PC-9 (cell line): Measurements from ENCODE around the gene CLDN8. TPM values are rescaled to one million over a fixed set of nuclear protein-coding genes. Genes with fewer than 3 reads are reported as not detected.

Experiments used
- Bru-seq: library from RNA; stranded (reverse); fragments of 400-500 nt; gene quantifications from one replicate; lab custom pipeline; 2021; lab: Mats Ljungman, UMichigan
- BruChase-seq, 2 experiments: library from RNA; stranded (reverse); fragments of 400-500 nt; gene quantifications; one replicate each; lab custom pipeline; 2021; lab: Mats Ljungman, UMichigan
- BruUV-seq: library from RNA; stranded (reverse); fragments of 400-500 nt; replicated peaks from 2 replicates; lab custom pipeline; 2021; lab: Mats Ljungman, UMichigan
- CTCF ChIA-PET: fragments of 300-600 bp; sonication (Branson Sonifier 250); formaldehyde crosslinking; loops from one replicate; lab custom pipeline; 2022; ENCODE audit warnings: antibody characterized with exemption; lab: Charles Lee
- POLR2A ChIA-PET: fragments of 300-600 bp; sonication (Branson Sonifier 250); formaldehyde crosslinking; loops from one replicate; lab custom pipeline; 2022; ENCODE audit warnings: antibody characterized with exemption; ENCODE audit not compliant: unreplicated experiment; lab: Charles Lee
- DNase-seq, 2 experiments: peaks; one replicate each; pipeline versions ENCODE4 v3.0.0 to v3.0.0-alpha.2; 2015 to 2022; ENCODE audit warnings: mixed read lengths in 1 of 2
- H2AFZ ChIP-seq: fragments of 200-600 bp; sonication (generic); 2 replicates; pipeline ENCODE4 v1.8.1; 2017; ENCODE audit warnings: antibody characterized with exemption
- H3F3A ChIP-seq: fragments of 200-600 bp; sonication (generic); 2 replicates; pipeline ENCODE4 v1.8.1; 2017; ENCODE audit warnings: antibody characterized with exemption, mild to moderate bottlenecking, low read depth; ENCODE audit not compliant: insufficient read depth
- H3K27ac ChIP-seq: fragments of 200-600 bp; sonication (generic); 2 replicates; pipeline ENCODE4 v1.6.1; 2016; ENCODE audit warnings: mixed run types
- H3K27me3 ChIP-seq: fragments of 200-600 bp; sonication (generic); 2 replicates; pipeline ENCODE4 v1.6.1; 2016; ENCODE audit warnings: low read depth, mixed run types; ENCODE audit not compliant: insufficient read depth
- H3K36me3 ChIP-seq: fragments of 200-600 bp; sonication (generic); 2 replicates; pipeline ENCODE4 v1.6.1; 2016; ENCODE audit warnings: low read depth, mixed run types
- H3K4me1 ChIP-seq: fragments of 200-600 bp; sonication (generic); replicated peaks from 2 replicates; pipeline ENCODE4 v1.6.1; 2016; ENCODE audit warnings: mixed run types; ENCODE audit not compliant: insufficient read depth
- H3K4me2 ChIP-seq: fragments of 200-600 bp; sonication (generic); 2 replicates; pipeline ENCODE4 v1.6.1; 2017; ENCODE audit warnings: mixed run types
- H3K4me3 ChIP-seq: fragments of 200-600 bp; sonication (generic); 2 replicates; pipeline ENCODE4 v1.6.1; 2016; ENCODE audit warnings: mixed run types
- H3K79me2 ChIP-seq: fragments of 200-600 bp; sonication (generic); 2 replicates; pipeline ENCODE4 v1.6.1; 2017; ENCODE audit warnings: low read depth, mixed run types
- H3K9me2 ChIP-seq: fragments of 200-600 bp; sonication (generic); 2 replicates; pipeline ENCODE4 v1.8.1; 2017; ENCODE audit warnings: mild to moderate bottlenecking; ENCODE audit not compliant: insufficient read depth
- H3K9me3 ChIP-seq: fragments of 200-600 bp; sonication (generic); 2 replicates; pipeline ENCODE4 v1.8.1; 2016; ENCODE audit warnings: low read depth; ENCODE audit not compliant: insufficient read depth
- H4K20me1 ChIP-seq: fragments of 200-600 bp; sonication (generic); 2 replicates; pipeline ENCODE4 v1.8.1; 2017; ENCODE audit not compliant: insufficient read depth
- EZH2 ChIP-seq: fragments of 200-600 bp; sonication (generic); IDR thresholded peaks from 2 replicates; pipeline ENCODE4 v1.8.0; 2017; ENCODE audit warnings: antibody characterized with exemption, low read depth
- intact Hi-C: fragments of 100-400 bp; cut with micrococcal nuclease; formaldehyde crosslinking; loops from one replicate; pipeline ENCODE4 v1.10.0; 2022; ENCODE audit not compliant: unreplicated experiment
- long read RNA-seq: library from polyadenylated mRNA; stranded (forward); transcript quantifications from one replicate; pipeline ENCODE4 v2.0.0, GENCODE V29; 2022
- total RNA-seq: library from RNA; stranded (reverse); gene quantifications from 2 replicates; pipeline ENCODE4 v1.2.3, GENCODE V29; 2021
- TF ChIP-seq, protein P1 (sequence below): fragments of 200-600 bp; sonication (generic); conservative IDR thresholded peaks from 2 replicates; pipeline ENCODE4 v1.6.1; 2017; ENCODE audit warnings: mixed run types, antibody characterized with exemption, mild to moderate bottlenecking, moderate library complexity

Gene CLDN8
- total RNA-seq (0.55 and 1.2 TPM in 2 replicates), Bru-seq, nascent RNA (percentile 34 among the genes with signal in this experiment), BruChase-seq, experiment 1, labeled RNA remaining after a 2-hour chase (percentile 46 among the genes with signal in this experiment), BruChase-seq, experiment 2, labeled RNA remaining after a 6-hour chase (percentile 59 among the genes with signal in this experiment)
- long read RNA-seq, partial matches to known transcripts, result 0 of 2 reads
- long read RNA-seq, other reads (novel, unspliced or antisense), result 0 of 2 reads

DNA sequence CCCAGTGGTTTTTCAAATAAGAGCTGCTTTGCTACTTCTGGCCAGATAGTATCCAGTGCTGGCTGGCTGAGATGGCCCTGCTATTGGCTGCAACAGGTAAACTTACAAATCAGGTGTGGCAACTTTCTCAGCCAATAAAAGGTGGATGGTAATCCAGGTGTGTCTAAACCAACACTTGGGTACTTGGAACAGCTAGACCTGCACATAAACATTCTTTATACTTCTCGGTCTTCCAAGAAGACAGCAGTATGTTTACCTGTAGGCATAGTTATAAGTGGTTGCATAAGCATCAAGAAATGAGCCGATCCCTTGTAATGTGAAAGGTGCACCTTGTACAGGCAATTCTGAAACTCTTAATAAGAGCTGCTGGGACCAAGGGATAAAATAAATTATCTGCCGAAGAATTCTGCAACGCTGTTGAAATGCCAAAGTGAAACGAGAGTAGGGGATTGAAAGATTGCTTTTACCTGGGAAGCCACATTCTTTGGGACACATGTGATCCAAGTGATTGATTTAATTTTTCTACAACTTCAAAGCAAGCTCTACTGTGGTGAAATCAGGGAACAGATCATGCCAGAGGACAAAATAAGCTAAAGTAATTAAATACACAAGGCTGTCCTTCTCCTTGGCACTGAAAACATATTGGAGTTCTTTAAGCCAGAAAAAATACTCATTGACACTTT, at the start of gene CLDN8:
CLDN8 (minus strand) TSS at position 57 of the 683 bp plus-strand sequence. CDS start 172 bp downstream, outside the sequence.
- no peaks in the 10 kb centered on the region for H3K4me1 ChIP-seq
- no peaks in the 10 kb centered on the region for H3F3A ChIP-seq
- intact Hi-C loops, result no loop called here
- H2AFZ ChIP-seq, result no peak within 1 kb of the TSS
- H3K4me2 ChIP-seq, result no peak within 1 kb of the TSS
- ChIA-PET CTCF (no interaction called here), POLR2A (interaction anchor here (0.8 kb wide), 1 partner anchor 9 kb away, joined by 7 read pairs; no protein-coding TSS in a partner anchor)
- no peaks in the 10 kb centered on the region for H3K9me2 ChIP-seq
- no peak within 1 kb of the TSS for H3K4me3 ChIP-seq
- H3K36me3 ChIP-seq, result no peaks in the 10 kb centered on the region
- H3K79me2 ChIP-seq, result no peaks in the 10 kb centered on the region
- TF ChIP-seq, protein P1, sequence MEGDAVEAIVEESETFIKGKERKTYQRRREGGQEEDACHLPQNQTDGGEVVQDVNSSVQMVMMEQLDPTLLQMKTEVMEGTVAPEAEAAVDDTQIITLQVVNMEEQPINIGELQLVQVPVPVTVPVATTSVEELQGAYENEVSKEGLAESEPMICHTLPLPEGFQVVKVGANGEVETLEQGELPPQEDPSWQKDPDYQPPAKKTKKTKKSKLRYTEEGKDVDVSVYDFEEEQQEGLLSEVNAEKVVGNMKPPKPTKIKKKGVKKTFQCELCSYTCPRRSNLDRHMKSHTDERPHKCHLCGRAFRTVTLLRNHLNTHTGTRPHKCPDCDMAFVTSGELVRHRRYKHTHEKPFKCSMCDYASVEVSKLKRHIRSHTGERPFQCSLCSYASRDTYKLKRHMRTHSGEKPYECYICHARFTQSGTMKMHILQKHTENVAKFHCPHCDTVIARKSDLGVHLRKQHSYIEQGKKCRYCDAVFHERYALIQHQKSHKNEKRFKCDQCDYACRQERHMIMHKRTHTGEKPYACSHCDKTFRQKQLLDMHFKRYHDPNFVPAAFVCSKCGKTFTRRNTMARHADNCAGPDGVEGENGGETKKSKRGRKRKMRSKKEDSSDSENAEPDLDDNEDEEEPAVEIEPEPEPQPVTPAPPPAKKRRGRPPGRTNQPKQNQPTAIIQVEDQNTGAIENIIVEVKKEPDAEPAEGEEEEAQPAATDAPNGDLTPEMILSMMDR, result no peak
- TF ChIP-seq EZH2, result no peak
- H3K27ac ChIP-seq, result no peak within 1 kb of the TSS
- BruUV-seq, result no TSS peak
- H3K9me3 ChIP-seq, result no peaks in the 10 kb centered on the region
- peak; percentile 35 to 39 for DNase-seq
- H4K20me1 ChIP-seq, result no peaks in the 10 kb centered on the region
- no peaks in the 10 kb centered on the region for H3K27me3 ChIP-seq

DNA sequence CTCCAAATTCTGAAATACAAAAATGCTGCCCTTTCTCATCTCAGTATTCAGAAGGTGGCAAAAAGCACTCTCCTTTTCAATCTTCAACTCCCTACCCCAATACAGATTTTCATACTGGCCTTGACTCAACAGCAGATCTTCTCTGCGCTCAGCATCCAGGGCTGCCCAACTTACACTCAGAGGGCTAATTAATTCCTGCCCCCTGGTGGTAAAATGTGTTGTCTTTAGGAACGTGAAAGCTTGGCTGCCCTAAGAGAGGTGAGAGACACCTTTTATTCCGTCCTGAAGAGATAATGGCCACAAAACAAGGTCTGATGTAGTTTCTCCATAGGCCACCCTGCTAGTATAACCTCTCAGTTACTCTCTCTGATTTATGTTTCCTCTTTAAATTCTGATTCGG, 41.9 kb upstream of the CLDN8 start:
- intact Hi-C loops, result loop anchor here (2.0 to 5.0 kb wide), 2 partner anchors 185 to 215 kb away; no protein-coding TSS in a partner anchor

DNA sequence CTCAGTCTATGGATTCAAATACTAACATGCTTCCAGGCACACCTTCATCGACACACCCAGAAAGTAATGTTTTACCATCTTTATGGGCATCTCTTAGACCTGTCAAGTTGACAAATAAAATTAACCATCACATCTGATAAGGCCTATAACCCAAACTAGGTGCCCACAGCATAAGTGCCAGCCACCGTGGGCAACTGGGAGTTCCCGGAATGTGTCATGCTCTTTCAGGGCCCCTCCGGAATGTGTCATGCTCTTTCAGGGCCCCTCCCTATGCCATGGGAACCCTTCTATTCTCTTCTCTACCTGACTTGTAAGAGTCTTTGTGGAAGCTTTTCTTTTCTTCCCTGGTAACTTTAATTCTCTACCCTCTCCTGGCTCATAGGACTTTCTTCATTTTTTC, 40.2 kb upstream of the CLDN8 start:
- no peaks in the 10 kb centered on the region for H3K9me2 ChIP-seq

More for the DNA sequence above, 41.9 kb upstream of the CLDN8 start:
- TF ChIP-seq, protein P1, result peak; percentile 51
- TF ChIP-seq EZH2, result no peak
- Histone ChIP-seq H2AFZ (no peak overlapping the region), H3K4me3 (no peak overlapping the region), H3K4me1 (no peaks in the 10 kb centered on the region), H3K9me2 (no peaks in the 10 kb centered on the region), H3K27me3 (no peaks in the 10 kb centered on the region), H3F3A (no peaks in the 10 kb centered on the region), H3K27ac (no peak overlapping the region), H3K79me2 (no peaks in the 10 kb centered on the region), H3K4me2 (no peak overlapping the region), H4K20me1 (no peaks in the 10 kb centered on the region), H3K9me3 (no peaks in the 10 kb centered on the region), H3K36me3 (no peaks in the 10 kb centered on the region)
- BruUV-seq, result no TSS peak
- peak in 1 of 2 experiments; percentile 12 for DNase-seq
- ChIA-PET CTCF (interaction anchor here (0.5 to 0.6 kb wide), 2 partner anchors 13 to 59 kb away, joined by 3 read pairs; no protein-coding TSS in a partner anchor), POLR2A (no interaction called here)

More for the DNA sequence above, 40.2 kb upstream of the CLDN8 start:
- Histone ChIP-seq H3K9me3 (no peaks in the 10 kb centered on the region), H3K27ac (no peak overlapping the region), H3K4me3 (no peak overlapping the region), H3F3A (no peaks in the 10 kb centered on the region), H3K79me2 (no peaks in the 10 kb centered on the region), H3K4me1 (no peaks in the 10 kb centered on the region), H4K20me1 (no peaks in the 10 kb centered on the region), H2AFZ (no peak overlapping the region), H3K4me2 (no peak overlapping the region), H3K36me3 (no peaks in the 10 kb centered on the region), H3K27me3 (no peaks in the 10 kb centered on the region)
- intact Hi-C loops, result loop anchor here (2.0 to 5.0 kb wide), 2 partner anchors 183 to 214 kb away; no protein-coding TSS in a partner anchor
- ChIA-PET CTCF (no interaction called here), POLR2A (no interaction called here)
- BruUV-seq, result no TSS peak
- DNase-seq, result peak in 1 of 2 experiments; percentile 43
- no peak for TF ChIP-seq EZH2
- TF ChIP-seq, protein P1, result no peak
